ENCODE results near the gene SPINT2.
"Not testable (repeated sequence)": the region's sequence is repeated elsewhere in the genome, so short reads cannot be mapped to it uniquely, and the experiment has no call there.

The SPINT2 gene

GRCh38 chr19:38243279-38243673 lies 21.1 kb upstream of the SPINT2 start:
- no peak for DNase-seq

DNA sequence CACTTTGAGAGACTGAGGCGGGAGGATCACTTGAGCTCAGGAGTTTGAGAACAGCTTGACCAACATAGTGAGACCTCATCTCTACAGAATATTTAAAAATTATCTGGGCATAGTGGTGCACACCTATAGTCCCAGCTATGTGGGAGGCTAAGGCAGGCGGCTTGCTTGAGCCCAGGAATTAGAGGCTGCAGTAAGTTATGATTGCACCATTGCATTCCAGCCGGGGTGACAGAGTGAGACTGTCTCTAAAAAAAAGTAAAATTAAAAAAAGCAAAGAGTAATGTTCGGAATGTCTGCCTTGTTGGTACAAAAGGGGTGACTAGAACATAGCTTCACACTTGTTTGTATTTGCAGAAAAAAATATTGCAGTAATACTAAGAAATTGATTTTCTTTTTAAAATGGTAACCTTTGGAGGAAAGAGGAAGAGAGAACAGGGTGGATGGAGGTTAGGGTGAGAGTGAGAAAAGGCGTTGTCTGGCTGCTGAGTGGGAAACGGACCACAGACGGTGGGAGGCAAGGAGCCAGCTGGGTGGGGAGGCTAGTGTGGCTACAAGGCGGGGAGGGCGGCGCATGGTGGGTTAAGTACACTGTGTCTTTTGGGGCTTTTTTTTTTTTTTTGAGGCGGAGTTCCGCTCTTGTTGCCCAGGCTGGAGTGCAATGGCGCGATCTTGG lies 18.4 kb upstream of the SPINT2 start:
- DNase-seq: no peak

DNA sequence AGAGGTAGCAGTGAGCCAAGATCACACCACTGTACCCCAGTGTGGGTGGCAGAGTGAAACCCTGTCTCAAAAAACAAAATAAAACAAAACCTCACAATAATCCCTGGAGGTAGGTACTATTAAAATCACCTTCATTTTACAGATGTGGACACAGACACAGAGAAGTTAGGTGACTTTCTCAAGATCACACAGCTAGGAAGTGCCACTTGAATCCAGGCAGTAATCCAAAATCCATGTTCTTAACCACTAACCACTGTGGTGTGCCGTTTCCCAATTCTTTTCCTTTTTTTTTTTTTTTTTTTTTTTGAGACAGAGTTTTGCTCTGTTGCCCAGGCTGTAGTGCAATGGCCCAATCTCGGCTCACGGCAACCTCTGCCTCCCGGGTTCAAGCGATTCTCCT lies 17.2 kb upstream of the SPINT2 start:
- DNase-seq: no peak

DNA sequence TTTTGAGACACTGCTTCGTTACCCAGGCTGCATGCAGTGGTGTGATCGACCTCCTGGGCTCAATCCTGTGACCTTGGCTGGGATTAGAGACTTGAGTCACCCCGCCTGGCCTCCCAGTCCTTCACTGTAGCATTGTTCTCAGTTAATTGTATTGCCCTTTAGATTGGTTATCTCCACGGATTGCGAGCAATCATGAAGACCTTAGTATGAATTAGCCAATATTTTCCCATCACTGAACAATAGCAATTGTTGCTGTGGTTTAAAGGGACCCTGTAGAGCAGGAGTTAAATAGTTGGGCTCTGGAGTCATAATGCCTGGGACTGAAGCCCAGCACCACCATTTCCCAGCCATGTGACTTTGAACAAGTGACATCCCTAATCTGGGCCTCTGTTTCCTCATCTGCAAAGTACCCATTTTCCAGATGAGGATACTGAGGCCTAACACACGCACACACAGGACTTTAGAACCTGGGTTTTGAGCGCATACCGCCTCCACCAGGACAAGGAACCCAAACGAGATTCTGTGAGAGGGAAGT lies 16.6 kb upstream of the SPINT2 start:
- no peak for DNase-seq

GRCh38 chr19:38248421-38248820 lies 16.0 kb upstream of the SPINT2 start:
- DNase-seq: no peak

- no peak for DNase-seq
These were observed 13.9 kb upstream of the SPINT2 start for GRCh38 chr19:38250428-38250820.

- DNase-seq: peak; percentile 78
These were observed 13.4 kb upstream of the SPINT2 start for GRCh38 chr19:38250821-38251563.

GRCh38 chr19:38251564-38252051 lies 12.8 kb upstream of the SPINT2 start:
- DNase-seq: peak; percentile 79

GRCh38 chr19:38252385-38252784 lies 12.0 kb upstream of the SPINT2 start:
- DNase-seq: no peak

DNA sequence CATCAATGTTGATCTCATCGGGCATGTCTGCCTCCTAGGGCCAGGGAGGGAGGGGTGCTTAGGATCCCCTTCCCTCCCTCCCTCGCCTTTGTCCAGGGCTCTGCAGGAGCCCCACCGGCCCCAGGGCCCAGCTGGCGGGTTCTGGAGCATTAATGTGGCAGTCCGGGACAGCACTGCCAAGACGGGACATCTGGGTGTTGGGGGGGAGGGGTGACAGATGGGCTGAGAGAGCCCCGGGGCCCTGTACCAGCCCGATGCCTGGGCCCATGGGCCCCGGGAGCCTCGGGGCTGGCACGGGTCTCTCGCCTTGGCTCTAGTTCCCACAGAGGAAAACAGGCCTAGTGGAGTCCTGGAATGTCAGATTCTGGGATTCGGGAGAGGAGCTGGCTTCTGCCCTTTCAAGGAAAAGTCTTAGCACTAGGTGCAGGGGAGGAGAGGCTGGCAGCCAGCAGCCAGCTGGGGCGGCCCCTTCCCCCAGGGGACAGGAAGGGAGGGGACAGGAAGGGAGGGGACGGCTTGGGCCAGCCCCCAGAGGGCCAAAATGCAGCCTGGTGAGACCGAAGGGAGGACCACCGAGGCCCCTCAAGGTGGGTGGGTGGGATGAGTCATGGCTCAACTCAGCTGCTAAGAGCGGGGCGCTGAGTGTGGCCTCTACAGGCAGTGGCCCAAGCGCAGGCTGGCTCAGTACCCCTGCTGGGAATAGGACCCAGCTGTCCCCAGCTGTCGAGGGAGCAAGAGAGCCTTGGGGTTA lies 11.3 kb upstream of the SPINT2 start:
- no peak for DNase-seq

DNA sequence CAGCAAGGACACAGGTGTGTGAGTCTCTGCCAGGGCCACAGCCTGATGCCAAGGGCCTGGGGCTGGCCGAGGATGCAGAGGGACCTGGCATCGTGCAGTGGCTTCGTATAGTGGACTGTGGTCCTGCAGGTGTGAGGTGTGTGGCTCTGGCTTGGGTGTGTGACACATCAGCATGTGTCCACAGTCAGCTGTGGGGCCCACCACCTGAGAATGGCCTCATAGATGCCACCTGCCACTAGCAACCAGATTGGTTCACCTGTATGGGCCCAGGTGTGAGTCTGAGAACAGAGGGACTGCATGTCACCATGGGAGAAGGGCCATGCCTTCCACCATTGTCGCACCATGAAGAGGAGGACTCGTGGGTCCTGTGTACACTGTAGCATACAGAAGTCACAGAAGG lies 10.6 kb upstream of the SPINT2 start:
- no peak for DNase-seq

GRCh38 chr19:38255383-38256014 lies 8.9 kb upstream of the SPINT2 start:
- DNase-seq: peak; percentile 82

DNA sequence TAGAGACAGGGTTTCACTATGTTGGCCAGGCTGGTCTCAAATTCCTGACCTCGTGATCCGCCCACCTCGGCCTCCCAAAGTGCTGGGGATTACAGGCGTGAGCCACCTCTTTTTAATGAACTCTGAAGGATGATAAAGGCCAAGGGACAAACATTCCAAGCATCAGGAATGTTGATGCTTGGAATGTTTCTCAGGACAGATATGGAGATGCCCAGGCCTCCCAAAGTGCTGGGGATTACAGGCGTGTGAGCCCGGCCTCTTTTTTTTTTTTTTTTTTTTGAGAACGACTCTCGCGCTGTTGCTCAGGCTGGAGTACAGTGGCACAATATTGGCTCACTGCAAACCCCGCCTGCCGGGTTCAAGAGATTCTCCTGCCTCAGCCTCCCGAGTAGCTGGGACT lies 2.4 kb upstream of the SPINT2 start:
- DNase-seq: not testable (repeated sequence)

DNA sequence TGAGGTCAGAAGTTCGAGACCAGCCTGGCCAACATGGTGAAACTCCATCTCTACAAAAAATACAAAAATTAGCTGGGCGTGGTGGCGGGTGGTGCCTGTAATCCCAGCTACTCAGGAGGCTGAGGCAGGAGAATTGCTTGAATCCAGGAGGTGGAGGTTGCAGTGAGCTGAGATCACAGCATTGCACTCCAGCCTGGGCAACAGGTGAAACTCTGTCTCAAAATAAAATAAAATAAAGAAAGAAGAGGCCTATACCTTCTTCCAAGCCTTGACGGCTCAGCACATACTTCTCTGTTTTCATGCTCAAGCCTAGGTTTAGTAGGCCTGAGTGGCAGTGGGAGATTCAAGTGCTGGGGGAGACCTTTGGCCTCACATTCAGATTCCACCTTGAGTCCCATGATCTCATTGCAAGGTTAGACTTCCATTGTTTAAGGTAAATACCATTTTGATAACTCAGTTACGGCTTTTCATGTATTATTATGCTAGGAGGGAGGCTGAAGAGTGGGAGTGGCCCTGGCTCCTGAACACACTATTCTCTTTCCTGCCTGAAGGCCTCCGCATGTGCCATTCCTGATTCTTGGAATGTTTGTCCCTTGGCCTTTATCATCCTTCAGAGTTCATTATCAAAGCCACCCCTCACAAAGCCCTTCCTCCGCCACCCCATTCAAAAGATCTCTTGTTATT lies 1.6 kb upstream of the SPINT2 start:
- DNase-seq: no peak

DNA sequence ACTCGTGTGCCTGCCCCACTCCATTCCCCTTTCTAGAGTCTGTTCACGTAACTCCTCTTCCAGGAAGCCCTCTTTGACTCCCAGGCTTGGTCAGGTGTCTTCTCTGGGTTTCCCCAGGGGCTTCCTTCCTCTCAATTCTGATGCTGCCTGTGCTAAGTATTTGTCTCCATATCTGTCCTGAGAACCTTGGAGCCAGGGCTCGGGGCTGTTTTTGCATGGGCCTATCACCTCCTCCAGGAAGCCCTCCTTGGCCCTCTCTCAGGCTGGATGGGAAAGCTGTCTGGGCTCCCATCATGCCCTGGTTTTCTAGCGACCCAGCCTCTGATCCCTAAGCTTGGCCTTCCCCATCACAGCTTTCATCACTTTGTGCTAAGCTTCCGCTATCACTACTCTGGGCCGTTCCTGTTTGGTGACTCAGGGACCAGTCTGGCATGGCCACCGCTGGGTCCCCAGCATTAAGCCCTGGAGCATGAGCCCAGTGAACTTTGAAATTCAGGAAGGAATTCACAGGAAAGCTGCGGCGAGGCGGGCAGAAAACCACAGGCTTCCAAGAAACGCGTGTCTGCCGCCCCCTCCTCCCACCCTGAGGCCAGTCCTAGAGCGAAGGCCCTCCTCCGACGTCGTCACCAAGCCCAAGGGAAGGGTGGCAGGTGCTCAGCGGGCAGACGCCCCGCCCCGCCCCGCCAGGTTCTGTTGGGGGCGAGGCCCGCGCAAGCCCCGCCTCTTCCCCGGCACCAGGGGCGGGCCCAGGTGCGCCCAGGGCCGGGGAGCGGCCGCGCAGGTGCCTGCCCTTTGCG lies 486 bp upstream of the SPINT2 start:
- peak; percentile 98 for DNase-seq

DNA sequence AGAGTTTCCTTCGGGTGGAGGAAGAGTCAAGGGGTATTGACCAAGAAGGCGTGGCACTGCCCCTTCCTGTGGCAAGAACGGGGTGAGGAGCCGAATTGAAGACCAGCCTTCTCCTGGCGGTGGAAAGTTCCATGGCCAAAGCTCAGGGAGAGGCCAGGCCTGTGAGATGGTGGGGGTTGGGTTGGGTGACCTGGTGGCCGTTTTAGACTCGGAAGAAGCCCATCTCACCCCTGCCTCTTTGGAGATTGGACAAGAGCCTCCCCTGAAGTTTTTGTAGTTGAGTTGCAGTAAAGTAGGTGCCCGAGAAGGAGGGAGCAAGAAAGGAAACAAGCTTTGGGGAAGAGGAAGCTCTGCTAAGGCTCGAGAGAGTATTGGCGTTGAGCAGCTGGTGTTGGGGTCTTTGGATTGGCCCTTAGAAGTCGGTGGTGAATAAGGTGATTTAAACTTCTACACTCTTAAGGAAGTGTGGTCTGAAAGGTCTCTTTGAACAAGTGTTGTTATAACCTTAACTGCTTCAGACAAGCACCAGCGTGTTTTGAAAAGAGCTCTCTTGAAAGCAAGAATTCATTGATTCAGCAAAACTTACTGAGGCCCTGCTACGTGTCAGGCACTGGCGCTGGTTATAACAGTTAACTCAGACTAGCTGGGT lies 964 bp downstream of the SPINT2 start:
- peak; percentile 82 for DNase-seq

DNA sequence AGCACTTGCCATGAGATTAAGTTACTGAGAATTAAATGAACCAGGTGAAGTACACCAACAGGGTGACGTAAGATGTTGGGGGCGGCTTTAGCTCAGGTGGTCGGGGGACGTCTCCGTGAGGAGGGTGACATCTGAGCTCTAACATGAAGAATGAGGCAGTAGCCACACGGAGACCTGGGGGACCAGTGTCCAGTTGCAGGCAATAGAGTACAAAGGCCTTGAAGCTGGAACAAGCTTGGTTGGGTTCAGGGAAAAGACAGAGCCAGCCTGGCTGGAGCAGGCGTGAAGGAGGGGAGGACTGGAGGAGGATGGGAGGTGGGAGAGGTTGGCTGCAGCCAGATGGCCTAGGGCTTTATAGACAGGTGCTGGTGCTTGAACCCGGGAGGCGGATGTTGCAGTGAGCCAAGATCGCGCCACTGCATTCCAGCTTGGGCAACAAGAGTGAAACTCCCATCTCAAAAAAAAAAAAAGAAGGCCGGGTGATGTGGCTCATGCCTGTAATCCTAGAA lies 1.6 kb downstream of the SPINT2 start:
- DNase-seq: no peak

- DNase-seq: peak; percentile 81
These were observed 2.7 kb downstream of the SPINT2 start for GRCh38 chr19:38266981-38267597.

DNA sequence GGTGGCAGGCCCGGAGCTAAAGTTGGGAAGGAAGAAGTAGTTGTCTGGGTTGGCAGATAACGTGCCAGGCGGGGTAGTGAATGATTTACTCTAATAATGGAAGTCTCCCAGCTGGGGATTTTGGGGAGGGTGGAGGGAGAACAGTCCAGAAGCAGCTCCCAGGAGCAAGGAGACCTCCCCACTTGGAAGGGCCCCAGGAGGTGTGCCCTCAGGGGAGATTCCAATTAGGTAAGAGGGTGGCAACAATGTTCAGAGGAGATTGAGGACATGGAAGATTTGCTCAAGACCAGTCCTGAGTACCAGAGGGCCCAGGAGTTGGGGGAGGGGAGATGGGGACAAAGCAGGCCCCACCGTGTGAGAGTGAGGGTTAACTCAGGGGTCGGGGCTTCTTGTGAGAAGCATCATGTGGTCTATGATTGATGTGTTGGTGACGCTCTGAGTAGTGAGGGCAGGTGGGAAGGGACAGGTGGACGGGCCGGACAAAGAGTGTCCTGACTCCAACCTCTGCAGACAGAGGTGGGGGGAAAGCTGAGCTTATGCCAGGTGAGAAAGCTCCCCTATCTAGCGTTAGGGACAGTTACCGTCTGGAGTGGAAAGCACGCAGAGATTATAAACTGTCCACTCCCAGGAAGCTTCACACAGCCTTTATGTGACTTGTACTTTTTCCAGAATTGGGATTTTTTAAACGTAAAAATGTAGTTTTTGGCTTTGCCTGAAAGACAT lies 3.5 kb downstream of the SPINT2 start:
- DNase-seq: peak; percentile 48

- DNase-seq: peak; percentile 97
These were observed 4.2 kb downstream of the SPINT2 start for GRCh38 chr19:38268539-38268938.
